ENCODE measurements around the gene PTPRD.

- TF ChIP-seq, protein P1, sequence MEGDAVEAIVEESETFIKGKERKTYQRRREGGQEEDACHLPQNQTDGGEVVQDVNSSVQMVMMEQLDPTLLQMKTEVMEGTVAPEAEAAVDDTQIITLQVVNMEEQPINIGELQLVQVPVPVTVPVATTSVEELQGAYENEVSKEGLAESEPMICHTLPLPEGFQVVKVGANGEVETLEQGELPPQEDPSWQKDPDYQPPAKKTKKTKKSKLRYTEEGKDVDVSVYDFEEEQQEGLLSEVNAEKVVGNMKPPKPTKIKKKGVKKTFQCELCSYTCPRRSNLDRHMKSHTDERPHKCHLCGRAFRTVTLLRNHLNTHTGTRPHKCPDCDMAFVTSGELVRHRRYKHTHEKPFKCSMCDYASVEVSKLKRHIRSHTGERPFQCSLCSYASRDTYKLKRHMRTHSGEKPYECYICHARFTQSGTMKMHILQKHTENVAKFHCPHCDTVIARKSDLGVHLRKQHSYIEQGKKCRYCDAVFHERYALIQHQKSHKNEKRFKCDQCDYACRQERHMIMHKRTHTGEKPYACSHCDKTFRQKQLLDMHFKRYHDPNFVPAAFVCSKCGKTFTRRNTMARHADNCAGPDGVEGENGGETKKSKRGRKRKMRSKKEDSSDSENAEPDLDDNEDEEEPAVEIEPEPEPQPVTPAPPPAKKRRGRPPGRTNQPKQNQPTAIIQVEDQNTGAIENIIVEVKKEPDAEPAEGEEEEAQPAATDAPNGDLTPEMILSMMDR (IDR thresholded peaks at IDR 0.05; ENCODE audit: insufficient read depth, low read length, poor library complexity, severe bottlenecking), result no peak
- TF ChIP-seq EZH2phosphoT487 (conservative IDR thresholded peaks at IDR 0.05; ENCODE audit: low read length), result no peak
These were observed 1724.2 kb downstream of the PTPRD start for GRCh38 chr9:8888591-8888990.
